Activated T-helper 1 cell treated with anti-CD3 and anti-CD28 coated beads, Interleukin-12 subunit alpha, Interleukin-12 subunit beta, Interleukin-2, Interleukin-4 antibody, amounts not matched to agents 30 ng/mL and 10 ng/mL and 1 ng/mL, durations not matched to agents 14 hours and 24 hours and 36 hours (primary cell): ENCODE data around the gene CCL4. TPM values are rescaled to one million over a fixed set of nuclear protein-coding genes. Genes with fewer than 3 reads are reported as not detected.
"Not testable (repeated sequence)": the region's sequence is repeated elsewhere in the genome, so short reads cannot be mapped to it uniquely, and the experiment has no call there.

Source experiments
- DNase-seq: peaks from one replicate; pipeline ENCODE4 v3.0.0; 2021; ENCODE audit warnings: low spot score
- H3K27ac Mint-ChIP-seq: one replicate; pipeline ENCODE4 v1.8.0; 2021; ENCODE audit warnings: mild to moderate bottlenecking, mixed read lengths
- H3K27me3 Mint-ChIP-seq: one replicate; pipeline ENCODE4 v1.8.0; 2022; ENCODE audit warnings: mild to moderate bottlenecking, moderate library complexity, mixed read lengths; ENCODE audit not compliant: insufficient read depth
- H3K36me3 Mint-ChIP-seq: one replicate; pipeline ENCODE4 v1.8.0; 2021; ENCODE audit warnings: low read depth, mixed read lengths
- H3K4me1 Mint-ChIP-seq: one replicate; pipeline ENCODE4 v1.8.0; 2021; ENCODE audit warnings: low read depth, mixed read lengths
- H3K4me3 Mint-ChIP-seq: one replicate; pipeline ENCODE4 v1.8.0; 2021; ENCODE audit warnings: mild to moderate bottlenecking, moderate library complexity, mixed read lengths
- H3K9me3 Mint-ChIP-seq: one replicate; pipeline ENCODE4 v1.8.0; 2021; ENCODE audit warnings: mixed read lengths
- intact Hi-C: fragments of 100-400 bp; cut with micrococcal nuclease; formaldehyde crosslinking; loops from one replicate; pipeline ENCODE4 v1.15.1; 2024
- total RNA-seq: library from RNA; stranded (reverse); gene quantifications from 2 replicates; pipeline ENCODE4 v1.2.3, GENCODE V29; 2022

Gene CCL4
- total RNA-seq, 1 donor from 2014 or later: 1,230 TPM

- no peak for DNase-seq
- peak within 1 kb of the TSS; percentile 68 for H3K4me3 Mint-ChIP-seq
- no peaks in the 10 kb centered on the region for H3K9me3 Mint-ChIP-seq
- peaks cover 10% of the 10 kb centered on the region for H3K27me3 Mint-ChIP-seq
- intact Hi-C loops: loop anchor here (1.0 to 10.0 kb wide), 7 partner anchors 8 to 208 kb away; partner anchors contain the start of genes CCL4 and CCL5
- peak within 1 kb of the TSS; percentile 91 for H3K27ac Mint-ChIP-seq
- peaks cover 4% of the 10 kb centered on the region for H3K36me3 Mint-ChIP-seq
- peaks cover 61% of the 10 kb centered on the region for H3K4me1 Mint-ChIP-seq
These were observed 13.5 kb upstream of the CCL4 start, which contains the start of gene CCL3 for GRCh38 chr17:36089888-36090836. CCL3 (minus strand) TSS chr17:36090143; CDS start chr17:36090058, 85 bp downstream.

GRCh38 chr17:36092230-36092629 is 11.4 kb upstream of the CCL4 start:
- Mint-ChIP-seq H3K27me3 (peaks cover 9% of the 10 kb centered on the region), H3K27ac (peak overlapping the region; percentile 72), H3K36me3 (peaks cover 4% of the 10 kb centered on the region), H3K4me1 (peaks cover 52% of the 10 kb centered on the region), H3K4me3 (no peak overlapping the region), H3K9me3 (no peaks in the 10 kb centered on the region)
- peak; percentile 26 for DNase-seq
- intact Hi-C loops: loop anchor here (5.0 kb wide), 2 partner anchors 195 to 210 kb away; partner anchors contain the start of gene CCL5

GRCh38 chr17:36092715-36093114 is 10.9 kb upstream of the CCL4 start:
- H3K4me3 Mint-ChIP-seq, H3K27me3 Mint-ChIP-seq: not testable (repeated sequence)
- peaks cover 52% of the 10 kb centered on the region for H3K4me1 Mint-ChIP-seq

GRCh38 chr17:36094232-36094631 is 9.4 kb upstream of the CCL4 start:
- DNase-seq: no peak
- intact Hi-C loops: loop anchor here (5.0 kb wide), 2 partner anchors 197 to 212 kb away; partner anchors contain the start of gene CCL5
- H3K27me3 Mint-ChIP-seq: peaks cover 13% of the 10 kb centered on the region
- peaks cover 41% of the 10 kb centered on the region for H3K4me1 Mint-ChIP-seq
- no peaks in the 10 kb centered on the region for H3K9me3 Mint-ChIP-seq
- H3K36me3 Mint-ChIP-seq: no peaks in the 10 kb centered on the region
- H3K4me3 Mint-ChIP-seq: no peak overlapping the region
- H3K27ac Mint-ChIP-seq: peak overlapping the region; percentile 31

More at GRCh38 chr17:36092715-36093114, 10.9 kb upstream of the CCL4 start:
- intact Hi-C loops: loop anchor here (5.0 kb wide), 2 partner anchors 195 to 210 kb away; partner anchors contain the start of gene CCL5
- not testable (repeated sequence) for H3K27ac Mint-ChIP-seq, H3K9me3 Mint-ChIP-seq, H3K36me3 Mint-ChIP-seq, DNase-seq

GRCh38 chr17:36094746-36095145 is 8.9 kb upstream of the CCL4 start:
- peaks cover 43% of the 10 kb centered on the region for H3K4me1 Mint-ChIP-seq
- no peak overlapping the region for H3K4me3 Mint-ChIP-seq
- H3K27me3 Mint-ChIP-seq: peaks cover 18% of the 10 kb centered on the region
- intact Hi-C loops: loop anchor here (5.0 kb wide), 2 partner anchors 197 to 212 kb away; partner anchors contain the start of gene CCL5
- DNase-seq: no peak
- no peak overlapping the region for H3K27ac Mint-ChIP-seq
- no peaks in the 10 kb centered on the region for H3K9me3 Mint-ChIP-seq
- H3K36me3 Mint-ChIP-seq: no peaks in the 10 kb centered on the region

GRCh38 chr17:36095992-36096391 is 7.6 kb upstream of the CCL4 start:
- no peak overlapping the region for H3K4me3 Mint-ChIP-seq
- intact Hi-C loops: no loop called here
- H3K9me3 Mint-ChIP-seq: no peaks in the 10 kb centered on the region
- peaks cover 19% of the 10 kb centered on the region for H3K27me3 Mint-ChIP-seq
- H3K27ac Mint-ChIP-seq: peak overlapping the region; percentile 6
- peaks cover 37% of the 10 kb centered on the region for H3K4me1 Mint-ChIP-seq
- no peak for DNase-seq
- H3K36me3 Mint-ChIP-seq: no peaks in the 10 kb centered on the region

GRCh38 chr17:36099004-36099403 is 4.6 kb upstream of the CCL4 start:
- DNase-seq, H3K9me3 Mint-ChIP-seq, H3K4me3 Mint-ChIP-seq, intact Hi-C loops, H3K27ac Mint-ChIP-seq, H3K36me3 Mint-ChIP-seq: not testable (repeated sequence)
- peaks cover 32% of the 10 kb centered on the region for H3K4me1 Mint-ChIP-seq
- H3K27me3 Mint-ChIP-seq: peaks cover 19% of the 10 kb centered on the region

GRCh38 chr17:36104246-36104645 is 619 bp downstream of the CCL4 start:
- DNase-seq, H3K9me3 Mint-ChIP-seq, intact Hi-C loops, H3K36me3 Mint-ChIP-seq: not testable (repeated sequence)
- Mint-ChIP-seq H3K27me3 (peaks cover 15% of the 10 kb centered on the region), H3K4me1 (peaks cover 38% of the 10 kb centered on the region), H3K4me3 (peak overlapping the region; percentile 88), H3K27ac (peak overlapping the region; percentile 89)

GRCh38 chr17:36104701-36105181 is 1.1 kb downstream of the CCL4 start:
- DNase-seq: no peak
- peaks cover 10% of the 10 kb centered on the region for H3K27me3 Mint-ChIP-seq
- peak overlapping the region; percentile 89 for H3K27ac Mint-ChIP-seq
- peaks cover 8% of the 10 kb centered on the region for H3K36me3 Mint-ChIP-seq
- intact Hi-C loops: no loop called here
- H3K4me1 Mint-ChIP-seq: peaks cover 33% of the 10 kb centered on the region
- H3K9me3 Mint-ChIP-seq: no peaks in the 10 kb centered on the region
- H3K4me3 Mint-ChIP-seq: peak overlapping the region; percentile 88

GRCh38 chr17:36105781-36106492 is 2.3 kb downstream of the CCL4 start:
- H3K4me3 Mint-ChIP-seq: peak overlapping the region; percentile 88
- peaks cover 8% of the 10 kb centered on the region for H3K36me3 Mint-ChIP-seq
- DNase-seq: no peak
- peaks cover 6% of the 10 kb centered on the region for H3K27me3 Mint-ChIP-seq
- H3K4me1 Mint-ChIP-seq: peaks cover 28% of the 10 kb centered on the region
- H3K27ac Mint-ChIP-seq: peak overlapping the region; percentile 45
- no peaks in the 10 kb centered on the region for H3K9me3 Mint-ChIP-seq
- intact Hi-C loops: no loop called here

GRCh38 chr17:36106493-36106835 is 2.8 kb downstream of the CCL4 start:
- intact Hi-C loops: no loop called here
- Mint-ChIP-seq H3K9me3 (peaks cover 5% of the 10 kb centered on the region), H3K4me3 (no peak overlapping the region), H3K27ac (no peak overlapping the region), H3K4me1 (peaks cover 28% of the 10 kb centered on the region), H3K27me3 (peaks cover 10% of the 10 kb centered on the region), H3K36me3 (peaks cover 8% of the 10 kb centered on the region)
- no peak for DNase-seq

GRCh38 chr17:36107660-36108059 is 4.0 kb downstream of the CCL4 start:
- H3K36me3 Mint-ChIP-seq: peaks cover 10% of the 10 kb centered on the region
- DNase-seq: no peak
- intact Hi-C loops: no loop called here
- peaks cover 10% of the 10 kb centered on the region for H3K27me3 Mint-ChIP-seq
- H3K4me3 Mint-ChIP-seq: no peak overlapping the region
- peaks cover 13% of the 10 kb centered on the region for H3K9me3 Mint-ChIP-seq
- peak overlapping the region; percentile 36 for H3K27ac Mint-ChIP-seq
- H3K4me1 Mint-ChIP-seq: peaks cover 24% of the 10 kb centered on the region
